SKM-1 treated with dmso at 0.1 percent for 144 hours (cell line): ENCODE results near the gene SLC12A3.

Experiments used
- DNase-seq: peaks from one replicate; lab custom pipeline; 2025; ENCODE audit not compliant: unreplicated experiment; lab: John Stamatoyannopoulos, UW

SLC12A3 gene, protein sequence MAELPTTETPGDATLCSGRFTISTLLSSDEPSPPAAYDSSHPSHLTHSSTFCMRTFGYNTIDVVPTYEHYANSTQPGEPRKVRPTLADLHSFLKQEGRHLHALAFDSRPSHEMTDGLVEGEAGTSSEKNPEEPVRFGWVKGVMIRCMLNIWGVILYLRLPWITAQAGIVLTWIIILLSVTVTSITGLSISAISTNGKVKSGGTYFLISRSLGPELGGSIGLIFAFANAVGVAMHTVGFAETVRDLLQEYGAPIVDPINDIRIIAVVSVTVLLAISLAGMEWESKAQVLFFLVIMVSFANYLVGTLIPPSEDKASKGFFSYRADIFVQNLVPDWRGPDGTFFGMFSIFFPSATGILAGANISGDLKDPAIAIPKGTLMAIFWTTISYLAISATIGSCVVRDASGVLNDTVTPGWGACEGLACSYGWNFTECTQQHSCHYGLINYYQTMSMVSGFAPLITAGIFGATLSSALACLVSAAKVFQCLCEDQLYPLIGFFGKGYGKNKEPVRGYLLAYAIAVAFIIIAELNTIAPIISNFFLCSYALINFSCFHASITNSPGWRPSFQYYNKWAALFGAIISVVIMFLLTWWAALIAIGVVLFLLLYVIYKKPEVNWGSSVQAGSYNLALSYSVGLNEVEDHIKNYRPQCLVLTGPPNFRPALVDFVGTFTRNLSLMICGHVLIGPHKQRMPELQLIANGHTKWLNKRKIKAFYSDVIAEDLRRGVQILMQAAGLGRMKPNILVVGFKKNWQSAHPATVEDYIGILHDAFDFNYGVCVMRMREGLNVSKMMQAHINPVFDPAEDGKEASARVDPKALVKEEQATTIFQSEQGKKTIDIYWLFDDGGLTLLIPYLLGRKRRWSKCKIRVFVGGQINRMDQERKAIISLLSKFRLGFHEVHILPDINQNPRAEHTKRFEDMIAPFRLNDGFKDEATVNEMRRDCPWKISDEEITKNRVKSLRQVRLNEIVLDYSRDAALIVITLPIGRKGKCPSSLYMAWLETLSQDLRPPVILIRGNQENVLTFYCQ

DNA sequence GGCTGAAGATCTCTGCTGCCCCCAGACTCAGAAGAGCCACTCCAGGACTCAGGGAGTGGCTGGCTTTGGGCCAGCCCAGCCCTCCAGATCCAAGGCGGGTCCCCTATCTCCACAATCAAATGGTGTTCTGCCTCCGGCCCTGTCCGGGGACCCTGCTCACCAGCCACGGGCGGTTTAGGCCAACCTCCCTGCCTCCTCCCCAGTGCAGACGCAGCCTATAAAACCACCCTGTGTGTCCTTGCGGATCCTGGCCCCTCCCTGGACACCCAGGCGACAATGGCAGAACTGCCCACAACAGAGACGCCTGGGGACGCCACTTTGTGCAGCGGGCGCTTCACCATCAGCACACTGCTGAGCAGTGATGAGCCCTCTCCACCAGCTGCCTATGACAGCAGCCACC lies at the start of gene SLC12A3:
Gene SLC12A3, plus strand, starts transcription at position 248 of the 400 bp plus-strand sequence. Its CDS starts 29 bp downstream, at position 277.
- DNase-seq: no peak

DNA sequence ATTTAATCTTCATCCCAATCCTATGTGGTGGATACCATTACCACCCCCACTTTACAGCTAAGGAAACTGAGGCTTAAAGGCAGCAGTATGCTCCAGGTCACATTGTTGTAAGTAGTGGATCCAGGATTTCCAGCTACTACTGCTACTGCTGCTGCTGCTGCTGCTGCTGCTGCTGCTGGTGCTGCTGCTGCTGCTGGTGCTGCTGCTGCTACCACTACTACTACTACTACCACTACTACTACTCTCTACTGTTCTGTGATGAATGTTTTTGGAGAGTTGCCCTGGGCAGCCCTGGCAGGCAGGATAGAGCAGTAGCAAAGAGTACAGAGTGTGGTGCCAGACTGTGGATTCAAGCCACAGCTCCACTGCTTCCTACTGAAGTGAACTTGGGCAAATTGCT lies 49.3 kb upstream of the SLC12A3 start:
- no peak for DNase-seq

DNA sequence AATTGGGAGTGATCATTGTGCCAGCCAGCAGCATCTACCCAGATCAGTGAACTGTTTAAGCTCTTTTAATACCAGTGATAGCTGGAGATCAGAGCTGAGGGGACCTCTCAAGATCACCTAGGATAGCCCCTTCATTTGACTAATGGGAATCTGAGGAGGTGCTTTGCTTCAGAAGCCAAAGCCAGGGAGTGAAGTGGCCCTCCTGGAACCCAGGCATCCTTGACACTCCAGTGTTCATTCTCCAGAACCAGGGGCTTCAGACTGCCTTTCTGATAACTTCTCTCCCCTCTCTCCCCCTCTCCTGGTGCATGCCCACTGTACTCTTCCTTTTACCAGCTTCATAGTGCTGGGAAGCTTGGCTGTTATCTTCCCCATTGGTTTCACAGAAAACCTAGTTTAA lies 48.0 kb upstream of the SLC12A3 start:
- DNase-seq: no peak

DNA sequence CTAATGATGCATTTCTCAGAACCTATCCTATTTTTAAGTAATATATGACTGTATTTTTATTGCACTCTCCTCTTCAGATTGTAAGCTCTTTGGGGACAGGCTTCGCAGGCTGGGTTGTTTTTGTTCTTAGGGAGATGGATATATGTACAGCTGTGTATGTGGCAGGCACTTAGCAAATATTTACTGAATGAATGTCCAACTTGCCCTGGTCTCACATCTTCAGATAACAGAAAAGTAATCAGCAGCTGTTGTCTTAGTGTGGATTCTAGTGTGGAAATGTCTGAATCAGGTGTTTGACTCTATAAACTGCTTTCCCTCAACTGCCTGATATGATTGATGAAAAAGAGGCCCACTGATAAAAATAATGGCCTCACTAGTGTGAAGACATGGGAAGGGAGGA lies 47.1 kb upstream of the SLC12A3 start:
- no peak for DNase-seq

DNA sequence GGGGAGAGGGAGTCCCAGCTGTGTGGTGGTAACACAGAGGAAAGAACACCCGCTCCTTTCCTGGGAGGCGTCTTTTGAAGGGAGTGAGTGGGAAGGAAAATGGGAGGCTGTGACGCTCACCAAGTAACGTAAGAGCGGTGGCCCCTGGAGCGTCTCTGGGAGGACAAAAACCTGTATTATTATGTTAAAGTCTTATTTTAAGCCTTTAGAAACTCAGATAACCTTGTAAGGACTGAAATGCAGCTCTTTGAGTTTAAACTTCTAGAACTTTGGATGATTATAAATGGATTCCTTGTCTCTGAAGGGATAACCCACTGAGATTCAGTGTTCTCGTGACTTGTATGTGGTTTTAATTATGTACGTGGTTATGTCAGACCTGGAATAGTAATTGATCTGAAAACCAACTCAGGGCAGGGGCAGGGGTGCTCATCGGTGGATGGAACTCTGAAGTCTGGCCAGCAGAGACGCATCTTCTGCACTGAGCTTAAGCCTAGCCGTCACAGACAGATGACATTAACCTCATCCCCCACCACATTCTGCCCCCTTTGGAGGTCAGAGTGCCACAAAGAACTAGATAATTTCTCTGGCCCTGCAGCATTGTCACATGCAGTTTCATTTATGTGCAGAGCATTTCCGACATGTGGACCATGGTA lies 41.8 kb upstream of the SLC12A3 start:
- DNase-seq: no peak

DNA sequence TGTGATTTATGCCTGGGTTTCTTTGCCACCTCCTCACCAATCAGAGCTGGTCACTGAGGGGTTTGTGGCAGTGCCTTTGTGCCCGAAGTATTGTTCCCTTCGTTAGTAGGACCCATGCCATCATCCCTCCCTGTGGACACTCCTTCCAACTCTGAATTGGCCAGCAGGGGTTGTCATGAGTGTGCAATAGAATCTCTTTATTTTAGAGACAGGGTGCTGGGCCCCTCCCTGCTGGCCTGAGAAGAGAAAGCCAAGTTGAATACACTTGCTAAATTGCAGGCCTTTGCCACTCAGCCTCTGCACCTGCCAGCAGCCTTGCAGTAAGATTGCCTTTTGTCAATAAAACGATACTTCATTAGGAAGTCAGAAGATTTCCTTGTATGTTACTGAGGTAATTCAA lies 40.7 kb upstream of the SLC12A3 start:
- no peak for DNase-seq

DNA sequence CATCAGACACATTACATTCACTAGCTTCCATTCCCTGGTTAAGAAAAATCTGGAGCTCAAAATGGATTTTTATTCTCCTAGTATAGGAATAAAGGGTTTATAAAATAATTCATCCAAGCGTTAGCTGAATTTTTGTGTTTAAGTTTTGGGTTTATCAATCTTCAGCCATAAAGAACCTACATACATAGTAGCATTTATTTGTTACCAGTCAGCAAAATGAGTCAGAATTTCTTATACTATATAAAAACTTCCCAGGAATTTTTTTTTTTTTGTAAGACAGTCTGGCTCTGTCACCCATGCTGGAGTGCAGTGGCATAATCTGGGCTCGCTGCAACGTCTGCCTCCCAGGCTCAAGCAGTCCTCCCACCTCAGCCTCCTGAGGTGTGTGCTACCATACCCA lies 40.2 kb upstream of the SLC12A3 start:
- no peak for DNase-seq

DNA sequence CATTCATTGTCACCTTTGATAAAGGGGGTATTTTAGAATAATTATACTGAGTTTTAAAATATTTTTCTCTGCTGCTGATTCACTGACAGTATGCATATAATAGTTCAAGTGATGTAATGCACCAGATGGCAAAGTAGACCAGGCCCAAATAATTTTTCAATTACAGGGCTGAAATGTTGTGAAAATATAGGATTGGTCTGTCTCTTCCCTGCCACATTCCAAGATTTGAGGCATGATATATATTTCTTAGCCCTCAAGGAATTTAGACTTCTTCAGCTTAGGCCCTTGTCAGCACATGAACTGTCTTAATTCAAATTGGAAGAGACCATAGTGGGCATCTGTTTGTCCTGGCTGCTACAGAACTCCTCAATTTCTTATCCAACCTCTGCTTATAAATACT lies 39.2 kb upstream of the SLC12A3 start:
- no peak for DNase-seq

DNA sequence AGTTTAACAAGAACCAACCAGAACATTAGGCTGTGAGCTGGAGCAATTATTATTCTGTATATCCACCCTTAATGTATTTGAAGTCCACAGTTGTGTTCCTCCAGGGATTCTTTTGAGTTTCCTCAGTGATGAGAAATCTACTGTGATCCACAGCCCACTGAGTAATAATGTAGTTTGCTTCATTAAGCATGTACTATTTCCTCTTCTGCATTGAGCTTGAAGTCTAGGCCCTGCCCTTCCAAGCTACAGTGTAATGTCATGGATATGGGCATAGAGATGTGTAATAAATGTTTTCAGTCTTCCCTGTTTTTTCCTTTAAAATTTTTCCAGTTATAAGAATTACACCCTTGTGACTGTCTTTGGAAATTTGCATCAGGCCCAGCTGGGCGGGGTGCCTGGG lies 36.4 kb upstream of the SLC12A3 start:
- no peak for DNase-seq

DNA sequence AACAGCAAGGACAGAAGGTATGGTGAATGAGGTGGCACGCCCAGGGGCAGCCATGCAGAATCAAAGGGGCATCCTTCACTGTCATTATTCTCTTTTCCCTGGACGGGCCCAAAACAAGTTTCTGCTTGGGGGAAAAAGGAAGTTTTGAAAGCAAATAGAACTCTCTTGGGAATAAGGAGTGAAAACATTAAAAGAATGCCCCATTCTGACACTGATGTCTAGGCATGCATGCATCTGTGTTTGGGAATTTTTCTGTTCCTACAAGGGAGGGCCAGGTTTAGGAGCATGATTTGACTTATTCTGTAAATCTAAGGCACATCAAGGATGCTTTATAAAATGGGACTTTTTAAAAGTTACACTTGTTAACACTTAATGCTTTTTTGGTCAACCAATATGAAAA lies 34.3 kb upstream of the SLC12A3 start:
- no peak for DNase-seq

DNA sequence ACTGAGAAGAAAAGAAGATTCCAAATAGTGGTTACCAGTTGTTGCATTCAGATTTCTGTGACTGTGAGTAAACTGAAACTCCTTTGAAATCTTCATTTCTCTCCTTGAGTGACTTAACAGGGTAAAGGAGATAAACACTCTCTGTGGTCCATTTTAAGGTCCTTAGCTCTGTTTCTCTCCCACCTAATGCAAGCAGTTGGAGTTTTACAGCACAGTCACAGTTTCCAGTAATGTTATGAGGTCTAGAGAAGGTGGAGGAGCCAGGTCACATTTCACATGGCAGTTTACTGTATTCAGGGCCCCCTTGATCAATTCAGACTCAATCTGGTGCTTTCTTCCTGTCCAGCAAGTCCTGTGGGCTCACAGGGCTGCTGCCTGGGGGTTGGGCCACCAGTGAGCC lies 32.2 kb upstream of the SLC12A3 start:
- DNase-seq: no peak

DNA sequence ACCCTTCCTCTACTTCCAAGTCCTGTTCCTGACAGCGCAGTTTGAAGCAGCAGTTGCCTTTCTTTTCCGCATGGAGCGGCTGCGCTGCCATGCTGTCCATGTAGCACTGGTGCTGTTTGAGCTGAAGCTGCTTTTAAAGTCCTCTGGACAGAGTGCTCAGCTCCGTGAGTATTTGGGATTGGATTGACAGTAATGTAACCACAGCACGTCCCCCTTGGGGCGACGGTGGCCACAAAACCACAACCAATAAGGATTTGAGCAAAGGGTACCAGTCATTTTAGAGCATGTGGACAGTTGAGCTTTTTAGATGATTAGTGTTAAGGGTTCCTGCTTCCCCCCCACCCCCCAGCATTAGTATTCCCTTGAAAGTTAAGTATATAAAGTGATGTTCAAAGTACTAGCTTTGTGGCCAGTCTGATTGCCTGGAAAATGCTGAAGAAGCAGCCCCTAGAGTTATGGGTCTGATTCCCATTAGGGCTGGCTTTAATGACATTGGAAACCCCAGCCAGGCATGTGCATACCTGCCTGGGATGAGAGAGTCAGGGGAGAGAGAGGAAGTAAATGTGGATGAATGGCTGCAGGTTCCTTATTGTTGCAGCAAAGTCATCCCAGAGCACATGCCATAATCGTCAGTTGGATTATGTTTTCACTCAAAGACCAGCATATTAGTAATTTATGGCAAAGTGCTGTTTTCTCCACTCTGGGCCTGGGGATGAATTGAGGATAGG lies 31.6 kb upstream of the SLC12A3 start:
- DNase-seq: no peak

DNA sequence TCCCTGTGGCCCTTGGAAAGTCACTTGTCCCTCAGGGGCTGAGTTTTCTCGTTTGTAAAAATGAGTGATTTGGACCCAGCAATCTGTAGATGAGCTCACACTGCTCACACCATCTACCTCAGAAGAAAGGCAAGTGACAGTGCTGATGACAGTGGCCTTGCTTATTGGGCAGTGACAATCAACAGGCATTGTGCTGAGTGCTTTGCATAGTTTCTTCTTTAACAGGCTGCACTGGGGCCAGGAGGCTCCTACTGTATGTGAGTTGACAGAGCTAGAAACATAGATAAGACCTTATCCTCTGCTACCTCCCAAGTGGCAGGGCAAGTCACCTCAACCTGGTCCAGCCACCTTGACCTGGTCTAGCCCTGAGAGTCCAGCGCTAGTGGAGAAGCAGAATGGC lies 29.7 kb upstream of the SLC12A3 start:
- no peak for DNase-seq

DNA sequence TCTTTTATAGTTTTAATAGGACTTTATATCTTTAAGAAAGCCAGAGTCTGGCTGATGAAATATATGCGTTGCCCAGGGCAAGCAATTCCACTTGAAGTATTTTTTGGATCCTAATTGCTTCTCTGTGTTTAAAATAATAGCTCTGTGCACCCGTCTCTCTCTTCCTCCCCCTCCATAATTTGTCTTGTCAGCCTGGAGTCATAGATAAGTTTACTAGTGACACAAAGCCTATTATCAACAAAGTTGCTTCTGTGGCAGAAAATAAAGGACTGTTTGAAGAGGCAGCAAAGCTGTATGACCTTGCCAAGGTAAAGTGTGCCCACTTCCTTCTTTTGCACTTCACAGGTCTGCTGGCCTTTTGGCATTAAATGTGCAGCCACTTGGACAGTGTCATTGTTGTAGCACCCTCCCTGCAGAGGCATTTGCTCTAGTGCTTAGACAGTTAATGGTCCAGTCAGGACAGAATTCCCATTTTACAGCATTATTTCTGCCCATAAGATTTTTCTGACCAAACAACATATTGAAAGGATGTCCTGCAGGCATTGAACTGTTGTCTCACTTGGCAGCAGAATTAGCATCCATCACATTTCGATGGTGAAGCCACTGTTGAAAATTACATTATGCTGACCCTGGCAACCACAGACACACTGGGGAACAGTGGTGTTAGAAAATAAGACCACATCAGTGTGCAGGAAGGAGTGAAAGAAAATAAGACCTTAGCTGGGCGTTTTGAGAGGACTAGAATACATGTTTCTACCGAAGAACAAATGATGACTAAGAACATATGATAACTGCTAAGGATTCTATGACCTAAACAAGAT lies 28.4 kb upstream of the SLC12A3 start:
- no peak for DNase-seq

DNA sequence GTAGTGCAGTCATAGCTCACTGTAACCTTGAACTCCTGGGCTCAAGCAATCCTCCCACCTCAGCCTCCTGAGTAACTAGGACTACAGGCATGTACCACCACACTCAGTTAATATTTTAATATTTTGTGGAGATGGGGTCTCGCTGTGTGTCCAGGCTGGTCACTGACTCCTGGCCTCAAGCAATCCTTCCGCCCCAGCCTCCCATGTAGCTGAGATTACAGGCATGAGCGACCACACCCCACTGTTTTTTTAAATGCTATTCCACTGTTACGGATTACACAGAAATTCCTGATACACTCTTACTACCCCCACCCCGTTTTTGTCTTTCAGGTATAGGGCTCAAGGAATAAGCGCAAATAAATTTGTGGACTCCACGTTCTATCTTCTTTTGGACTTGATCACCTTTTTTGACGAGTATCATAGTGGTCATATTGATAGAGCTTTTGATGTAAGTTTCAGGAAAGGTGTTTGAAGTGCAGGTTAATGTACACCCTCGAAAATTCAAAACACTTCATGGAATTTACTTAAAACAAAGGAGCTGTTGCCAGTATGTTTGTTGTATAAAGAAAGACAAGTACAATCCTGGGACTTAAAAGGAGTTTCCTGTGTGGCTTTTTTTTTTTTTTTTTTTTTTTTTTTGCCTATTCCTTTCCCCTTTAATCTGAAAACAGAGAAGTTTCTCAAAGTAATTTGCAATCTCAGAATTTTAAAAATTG lies 26.2 kb upstream of the SLC12A3 start:
- DNase-seq: no peak

DNA sequence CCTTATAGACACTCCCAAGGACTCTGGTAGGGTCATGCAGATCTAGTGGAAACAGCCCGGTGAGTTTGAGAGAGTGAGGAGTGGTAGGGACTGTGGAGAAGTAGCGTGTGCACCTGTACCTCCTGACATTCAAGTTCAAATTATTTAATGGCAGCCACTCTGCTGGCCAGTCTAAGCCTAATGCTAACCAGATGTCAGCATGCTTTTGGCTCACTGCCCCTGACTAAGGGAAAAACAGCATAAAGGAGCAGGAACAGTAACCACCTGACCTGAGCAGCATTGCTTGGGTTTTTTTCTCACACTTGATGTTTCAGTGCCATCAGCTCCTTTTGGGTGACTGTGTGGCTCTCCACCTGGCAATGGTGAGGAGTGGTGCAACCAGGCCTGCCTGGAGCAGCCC lies 23.8 kb upstream of the SLC12A3 start:
- DNase-seq: no peak

DNA sequence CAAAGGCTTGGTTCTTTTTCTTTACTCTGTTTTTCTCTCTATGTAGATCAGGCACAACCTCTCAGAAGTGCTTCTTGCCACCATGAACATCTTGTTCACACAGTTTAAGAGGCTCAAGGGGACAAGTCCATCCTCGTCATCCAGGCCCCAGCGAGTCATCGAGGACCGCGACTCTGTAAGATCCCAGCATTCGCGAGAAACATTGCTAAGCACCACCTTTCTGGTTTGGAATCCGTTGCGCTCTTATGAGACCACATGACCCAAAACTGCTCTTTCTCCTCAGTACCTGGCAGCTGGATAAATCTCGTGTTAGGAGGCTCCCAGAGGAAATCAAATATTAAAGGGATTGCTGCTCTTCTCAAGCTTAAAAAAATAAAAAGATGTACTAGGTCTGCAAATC lies 23.3 kb upstream of the SLC12A3 start:
- DNase-seq: no peak

DNA sequence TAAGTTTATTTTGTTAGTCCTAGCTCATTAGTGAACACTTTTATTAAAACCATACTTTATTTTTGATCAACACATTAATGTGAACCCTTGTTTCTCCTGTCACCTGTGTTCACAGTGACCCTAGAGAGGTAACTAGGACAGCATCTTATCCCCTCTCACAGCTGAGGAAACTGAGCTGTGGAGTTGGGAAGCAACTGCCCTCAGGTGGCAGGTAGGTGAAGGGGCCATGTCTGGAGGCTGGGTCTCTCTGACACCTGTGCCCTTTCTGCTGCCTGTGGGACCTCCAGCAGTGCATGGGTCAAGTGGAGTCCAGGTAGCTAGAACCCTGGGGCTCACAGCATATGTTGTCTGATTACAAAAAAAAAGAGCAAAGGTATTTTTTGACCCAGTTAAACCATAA lies 22.9 kb upstream of the SLC12A3 start:
- no peak for DNase-seq

DNA sequence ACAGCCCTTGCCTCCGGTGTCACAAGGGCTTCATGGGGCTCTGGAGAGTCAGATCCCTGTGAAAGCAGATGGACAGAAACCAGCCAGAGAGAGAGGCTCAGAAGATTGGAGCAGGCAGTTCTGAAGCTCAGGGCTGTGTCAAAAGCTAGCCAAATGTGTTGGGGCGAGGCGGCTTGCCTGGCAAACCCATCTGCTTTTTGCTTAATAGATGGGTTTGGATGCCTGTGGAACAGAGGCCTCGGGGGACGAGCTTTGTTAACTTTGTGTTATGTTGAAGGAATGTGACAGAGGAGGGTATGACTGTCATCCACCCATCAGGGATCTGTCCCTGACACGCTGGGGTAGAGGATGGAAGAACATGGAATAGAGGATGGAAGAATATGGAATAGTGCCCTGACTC lies 21.0 kb upstream of the SLC12A3 start:
- no peak for DNase-seq
